ENCODE measurements around the gene CCS.
"Not testable (repeated sequence)": the region's sequence is repeated elsewhere in the genome, so short reads cannot be mapped to it uniquely, and the experiment has no call there.

Gene CCS

GRCh38 chr11:66561178-66561974 is 31.6 kb upstream of the CCS start:
- no peak for DNase-seq (ENCODE audit: low read depth, low spot score)

- no peak for DNase-seq (ENCODE audit: low read depth, low spot score)
Observed at GRCh38 chr11:66561975-66562248, 31.1 kb upstream of the CCS start.

- no peak for DNase-seq (ENCODE audit: low read depth, low spot score)
Observed at GRCh38 chr11:66562275-66562674, 30.7 kb upstream of the CCS start.

- no peak for DNase-seq (ENCODE audit: low read depth, low spot score)
Observed at GRCh38 chr11:66562907-66563583, 29.9 kb upstream of the CCS start.

- no peak for DNase-seq (ENCODE audit: low read depth, low spot score)
Observed at GRCh38 chr11:66563832-66564231, 29.2 kb upstream of the CCS start.

GRCh38 chr11:66564538-66564937 is 28.4 kb upstream of the CCS start:
- DNase-seq (ENCODE audit: low read depth, low spot score), result no peak

GRCh38 chr11:66564984-66565383 is 28.0 kb upstream of the CCS start:
- DNase-seq (ENCODE audit: low read depth, low spot score), result no peak

GRCh38 chr11:66566221-66566620 is 26.8 kb upstream of the CCS start:
- no peak for DNase-seq (ENCODE audit: low read depth, low spot score)

- DNase-seq (ENCODE audit: low read depth, low spot score), result no peak
Observed at GRCh38 chr11:66567787-66568123, 25.2 kb upstream of the CCS start.

- peak; percentile 83 for DNase-seq (ENCODE audit: low read depth, low spot score)
Observed at GRCh38 chr11:66568124-66568916, 24.7 kb upstream of the CCS start, which contains the start of gene CTSF. Gene CTSF, minus strand, starts transcription at chr11:66568606. Its CDS starts 120 bp downstream, at chr11:66568486.

- DNase-seq (ENCODE audit: low read depth, low spot score), result no peak
Observed at GRCh38 chr11:66569076-66569475, 23.9 kb upstream of the CCS start.

- no peak for DNase-seq (ENCODE audit: low read depth, low spot score)
Observed at GRCh38 chr11:66570079-66570849, 22.7 kb upstream of the CCS start.

GRCh38 chr11:66570850-66571180 is 22.2 kb upstream of the CCS start:
- DNase-seq (ENCODE audit: low read depth, low spot score), result no peak

- peak; percentile 86 for DNase-seq (ENCODE audit: low read depth, low spot score)
Observed at GRCh38 chr11:66579017-66579606, 13.9 kb upstream of the CCS start.

GRCh38 chr11:66580803-66581202 is 12.2 kb upstream of the CCS start:
- no peak for DNase-seq (ENCODE audit: low read depth, low spot score)

GRCh38 chr11:66581261-66581660 is 11.7 kb upstream of the CCS start:
- DNase-seq (ENCODE audit: low read depth, low spot score), result no peak

GRCh38 chr11:66582565-66583147 is 10.3 kb upstream of the CCS start:
- DNase-seq (ENCODE audit: low read depth, low spot score), result not testable (repeated sequence)

GRCh38 chr11:66585447-66585846 is 7.5 kb upstream of the CCS start:
- not testable (repeated sequence) for DNase-seq (ENCODE audit: low read depth, low spot score)

GRCh38 chr11:66586136-66586535 is 6.8 kb upstream of the CCS start:
- no peak for DNase-seq (ENCODE audit: low read depth, low spot score)

GRCh38 chr11:66589315-66589714 is 3.7 kb upstream of the CCS start:
- not testable (repeated sequence) for DNase-seq (ENCODE audit: low read depth, low spot score)

GRCh38 chr11:66589996-66590675 is 2.8 kb upstream of the CCS start:
- no peak for DNase-seq (ENCODE audit: low read depth, low spot score)
